Measurements from ENCODE around the gene SMG6. TPM values are rescaled to one million over a fixed set of nuclear protein-coding genes. Genes with fewer than 3 reads are reported as not detected.
A peak's percentile ranks its signal among the peaks of the same experiment; 100 is the strongest.

SMG6 gene
- total and polyA plus RNA-seq, 2 of the 13 experiments (the other 11 are each of a cell fraction or from before 2014, with no cell fraction given): 4.6 to 14.6 TPM

- TF ChIP-seq CTCF (CRISPR knock-in tag; IDR thresholded peaks at IDR 0.05): peak; percentile 16; the same call in 1 of the 2 replicates
- peak; percentile 24; the same call in 1 of the 2 replicates for TF ChIP-seq FOXC1 (CRISPR knock-in tag; IDR thresholded peaks at IDR 0.05; ENCODE audit: borderline replicate concordance)
- TF ChIP-seq NFKBIZ (CRISPR knock-in tag; IDR thresholded peaks at IDR 0.05): 0 out of 2 replicates have a peak, but pooled peaks have one; percentile 18
- peak; percentile 41; the same call in 1 of the 2 replicates for TF ChIP-seq KMT2A (CRISPR knock-in tag; IDR thresholded peaks at IDR 0.05)
- 0 out of 2 replicates have a peak, but pooled peaks have one; percentile 11 for TF ChIP-seq PBX2 (CRISPR knock-in tag; IDR thresholded peaks at IDR 0.05)
- TF ChIP-seq FOXA3 (CRISPR knock-in tag; IDR thresholded peaks at IDR 0.05): peak; percentile 77
- TF ChIP-seq YEATS2 (CRISPR knock-in tag; IDR thresholded peaks at IDR 0.05; ENCODE audit: borderline replicate concordance): 0 out of 2 replicates have a peak, but pooled peaks have one; percentile 23
- 0 out of 2 replicates have a peak, but pooled peaks have one; percentile 27 for TF ChIP-seq ZNF644 (CRISPR knock-in tag; IDR thresholded peaks at IDR 0.05; ENCODE audit: low read depth)
- peak; percentile 56 for TF ChIP-seq SP2 (CRISPR knock-in tag; IDR thresholded peaks at IDR 0.05)
- TF ChIP-seq SIX1 (CRISPR knock-in tag; IDR thresholded peaks at IDR 0.05; ENCODE audit: borderline replicate concordance): peak; percentile 98
- TF ChIP-seq MTF1 (CRISPR knock-in tag; IDR thresholded peaks at IDR 0.05): no peak
- TF ChIP-seq SRF (IDR thresholded peaks at IDR 0.05; ENCODE audit: low read depth, low read length): no peak
- no peak for TF ChIP-seq ZNF276 (CRISPR knock-in tag; IDR thresholded peaks at IDR 0.05; ENCODE audit: low read depth)
- TF ChIP-seq GATAD2A (CRISPR knock-in tag; IDR thresholded peaks at IDR 0.05): 0 out of 2 replicates have a peak, but pooled peaks have one; percentile 43
- no peak for TF ChIP-seq SOX13 (IDR thresholded peaks at IDR 0.05)
- TF ChIP-seq SOX13 (CRISPR knock-in tag; conservative IDR thresholded peaks at IDR 0.05 in 1 of 2, IDR thresholded peaks at IDR 0.05 in 1 of 2): peak in 1 of 2 experiments; percentile 27; a peak in 1 of 4 replicates
- TF ChIP-seq NFYB (CRISPR knock-in tag; IDR thresholded peaks at IDR 0.05): peak; percentile 71
- no peak for TF ChIP-seq THAP9 (CRISPR knock-in tag; IDR thresholded peaks at IDR 0.05; ENCODE audit: borderline replicate concordance)
- TF ChIP-seq HOXA9 (CRISPR knock-in tag; IDR thresholded peaks at IDR 0.05; ENCODE audit: borderline replicate concordance): no peak
- TF ChIP-seq SOX6 (IDR thresholded peaks at IDR 0.05): no peak
- TF ChIP-seq SOX6 (CRISPR knock-in tag; IDR thresholded peaks at IDR 0.05): peak; percentile 36; the same call in 1 of the 2 replicates
- TF ChIP-seq RFX5 (IDR thresholded peaks at IDR 0.05; ENCODE audit: low read depth, low read length): peak; percentile 97
- peak; percentile 27; the same call in 1 of the 2 replicates for TF ChIP-seq NCOA2 (CRISPR knock-in tag; IDR thresholded peaks at IDR 0.05)
Observed at GRCh38 chr17:2347805-2348685, 44.5 kb upstream of the SMG6 start (continued).

Measured in HepG2 (cell line).